Measurements from ENCODE around the gene PROSER1. TPM values are rescaled to one million over a fixed set of nuclear protein-coding genes. Genes with fewer than 3 reads are reported as not detected.
A peak's percentile ranks its signal among the peaks of the same experiment; 100 is the strongest.

The PROSER1 gene
- total and polyA plus RNA-seq, 9 of the 15 experiments (the other 6 are each of a cell fraction or from before 2014, with no cell fraction given), result 9.2 to 36.2 (median 10.4) TPM

- TF ChIP-seq ZNF589 (CRISPR knock-in tag; IDR thresholded peaks at IDR 0.05; ENCODE audit: low read depth) (0 out of 2 replicates have a peak, but pooled peaks have one; percentile 49), MNT (conservative IDR thresholded peaks at IDR 0.05) (peak in 1 of 2 experiments; percentile 46; a peak in 2 of 4 replicates), SMAD3 (CRISPR knock-in tag; conservative IDR thresholded peaks at IDR 0.05) (no peak), RFX5 (IDR thresholded peaks at IDR 0.05; ENCODE audit: low read depth, low read length) (no peak), BHLHE40 (IDR thresholded peaks at IDR 0.05; ENCODE audit: low read length) (peak; percentile 76), EP300 (IDR thresholded peaks at IDR 0.05; ENCODE audit: low read length) (peak; percentile 79; the same call in 1 of the 2 replicates), GMEB1 (CRISPR knock-in tag; IDR thresholded peaks at IDR 0.05) (no peak), CHD1 (IDR thresholded peaks at IDR 0.05; ENCODE audit: low read length) (no peak), DPF2 (IDR thresholded peaks at IDR 0.05) (peak; percentile 85), TBL1XR1 (IDR thresholded peaks at IDR 0.05; ENCODE audit: low read length in 2 of 2) (peak in 1 of 2 experiments; percentile 57; a peak in 2 of 4 replicates), TRIM24 (IDR thresholded peaks at IDR 0.05) (peak; percentile 95), ZNF41 (CRISPR knock-in tag; conservative IDR thresholded peaks at IDR 0.05) (no peak), ZNF668 (CRISPR knock-in tag; IDR thresholded peaks at IDR 0.05) (no peak), RB1 (IDR thresholded peaks at IDR 0.05; ENCODE audit: low read depth) (no peak), MBD2 (IDR thresholded peaks at IDR 0.05; ENCODE audit: borderline replicate concordance, low read depth) (no peak), CC2D1A (IDR thresholded peaks at IDR 0.05) (peak; percentile 71; the same call in 1 of the 2 replicates), ZNF449 (CRISPR knock-in tag; IDR thresholded peaks at IDR 0.05) (no peak), FOXK2 (conservative IDR thresholded peaks at IDR 0.05 in 1 of 2, IDR thresholded peaks at IDR 0.05 in 1 of 2; ENCODE audit: low read depth in 2 of 2) (0 out of 4 replicates have a peak, but pooled peaks of 1 of the 2 experiments have one; percentile 31), NCOR1 (IDR thresholded peaks at IDR 0.05) (peak; percentile 95)
- TF ChIP-seq, protein P1, sequence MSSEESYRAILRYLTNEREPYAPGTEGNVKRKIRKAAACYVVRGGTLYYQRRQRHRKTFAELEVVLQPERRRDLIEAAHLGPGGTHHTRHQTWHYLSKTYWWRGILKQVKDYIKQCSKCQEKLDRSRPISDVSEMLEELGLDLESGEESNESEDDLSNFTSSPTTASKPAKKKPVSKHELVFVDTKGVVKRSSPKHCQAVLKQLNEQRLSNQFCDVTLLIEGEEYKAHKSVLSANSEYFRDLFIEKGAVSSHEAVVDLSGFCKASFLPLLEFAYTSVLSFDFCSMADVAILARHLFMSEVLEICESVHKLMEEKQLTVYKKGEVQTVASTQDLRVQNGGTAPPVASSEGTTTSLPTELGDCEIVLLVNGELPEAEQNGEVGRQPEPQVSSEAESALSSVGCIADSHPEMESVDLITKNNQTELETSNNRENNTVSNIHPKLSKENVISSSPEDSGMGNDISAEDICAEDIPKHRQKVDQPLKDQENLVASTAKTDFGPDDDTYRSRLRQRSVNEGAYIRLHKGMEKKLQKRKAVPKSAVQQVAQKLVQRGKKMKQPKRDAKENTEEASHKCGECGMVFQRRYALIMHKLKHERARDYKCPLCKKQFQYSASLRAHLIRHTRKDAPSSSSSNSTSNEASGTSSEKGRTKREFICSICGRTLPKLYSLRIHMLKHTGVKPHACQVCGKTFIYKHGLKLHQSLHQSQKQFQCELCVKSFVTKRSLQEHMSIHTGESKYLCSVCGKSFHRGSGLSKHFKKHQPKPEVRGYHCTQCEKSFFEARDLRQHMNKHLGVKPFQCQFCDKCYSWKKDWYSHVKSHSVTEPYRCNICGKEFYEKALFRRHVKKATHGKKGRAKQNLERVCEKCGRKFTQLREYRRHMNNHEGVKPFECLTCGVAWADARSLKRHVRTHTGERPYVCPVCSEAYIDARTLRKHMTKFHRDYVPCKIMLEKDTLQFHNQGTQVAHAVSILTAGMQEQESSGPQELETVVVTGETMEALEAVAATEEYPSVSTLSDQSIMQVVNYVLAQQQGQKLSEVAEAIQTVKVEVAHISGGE (CRISPR knock-in tag; IDR thresholded peaks at IDR 0.05), result peak in 1 of 3 experiments; percentile 61; a peak in 1 of 6 replicates
- TF ChIP-seq, protein P2, sequence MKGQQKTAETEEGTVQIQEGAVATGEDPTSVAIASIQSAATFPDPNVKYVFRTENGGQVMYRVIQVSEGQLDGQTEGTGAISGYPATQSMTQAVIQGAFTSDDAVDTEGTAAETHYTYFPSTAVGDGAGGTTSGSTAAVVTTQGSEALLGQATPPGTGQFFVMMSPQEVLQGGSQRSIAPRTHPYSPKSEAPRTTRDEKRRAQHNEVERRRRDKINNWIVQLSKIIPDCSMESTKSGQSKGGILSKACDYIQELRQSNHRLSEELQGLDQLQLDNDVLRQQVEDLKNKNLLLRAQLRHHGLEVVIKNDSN (CRISPR knock-in tag; IDR thresholded peaks at IDR 0.05), result no peak
Measured at GRCh38 chr13:38998739-38999138, 39.1 kb downstream of the PROSER1 start (continued).
